Myometrial cell (primary cell): ENCODE data around the gene CHRM5. TPM values are rescaled to one million over a fixed set of nuclear protein-coding genes. Genes with fewer than 3 reads are reported as not detected.

Experiments
- total RNA-seq: library from RNA; depleted of rRNA; stranded (reverse); fragments of >200 nt; gene quantifications from 2 replicates; pipeline ENCODE4 v1.2.3, GENCODE V29; 2015

Gene CHRM5
- not detected in 2 replicates for total RNA-seq

DNA sequence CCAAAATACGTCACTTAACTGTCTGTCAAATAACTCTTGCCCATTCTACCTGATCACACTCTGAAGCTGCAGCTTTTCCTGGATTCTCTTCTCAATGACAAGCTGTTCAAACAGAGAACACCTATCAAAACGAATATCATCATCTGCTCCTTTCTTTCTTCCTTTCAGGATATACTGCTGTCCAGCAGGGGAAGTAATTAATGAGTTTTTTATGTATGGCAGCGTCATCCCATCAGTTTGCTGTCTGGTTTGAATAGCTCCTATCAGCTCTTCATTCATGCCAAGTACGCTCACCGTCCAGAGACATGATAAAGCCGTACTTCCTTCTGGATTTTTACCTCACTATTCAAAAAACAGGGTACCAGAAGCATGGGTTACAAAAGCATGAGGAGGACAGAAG is at the start of gene CHRM5:
Gene CHRM5 (plus strand): TSS at position 274 of the 400 bp plus-strand sequence. CDS start 94,221 bp downstream, outside the sequence.

GRCh38 chr15:34038871-34039789 is 70.8 kb downstream of the CHRM5 start, which contains the start of gene AVEN:
AVEN (minus strand) TSS chr15:34039204; CDS start chr15:34039046, 158 bp downstream.

GRCh38 chr15:34101366-34102174 is 133.3 kb downstream of the CHRM5 start, which contains the start of the genes EMC7 and PGBD4:
EMC7 (minus strand) TSS chr15:34101862; CDS start chr15:34101839, 23 bp downstream.
PGBD4 (plus strand) TSS chr15:34102083; CDS start chr15:34102532, 449 bp downstream.

Other genes with a start within 250 kb of the CHRM5 start
- gene AVEN, start 70.7 kb downstream of the CHRM5 start, total RNA-seq = 24.6 and 26.2 TPM in 2 replicates
- gene EMC7, start 133.4 kb downstream of the CHRM5 start, total RNA-seq = 60.3 and 62.2 TPM in 2 replicates
- 0.58 and 1.1 TPM in 2 replicates for gene PGBD4, start 133.6 kb downstream of the CHRM5 start, total RNA-seq
- 28.0 and 58.2 TPM in 2 replicates for gene KATNBL1, start 241.6 kb downstream of the CHRM5 start, total RNA-seq